ENCODE results near the gene AURKA.

Gene AURKA

DNA sequence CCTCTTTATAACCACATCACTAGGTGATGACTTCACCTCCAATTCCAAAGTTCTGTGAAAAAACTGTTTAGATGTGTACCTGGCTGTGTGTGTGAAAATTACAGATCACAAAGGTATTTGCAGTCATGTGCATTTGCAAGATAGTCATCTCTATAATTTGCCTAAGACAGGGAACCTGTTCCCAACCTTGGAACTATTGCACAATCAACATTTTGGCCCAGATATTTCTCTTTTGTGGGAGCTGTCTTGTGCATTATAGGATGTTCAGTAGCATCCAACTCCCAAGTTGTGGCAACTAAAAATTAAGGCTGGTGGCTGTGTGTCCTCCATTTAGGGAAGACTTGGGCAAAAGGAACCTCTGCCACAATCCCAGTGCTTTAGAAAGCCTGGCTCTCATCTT lies 67.2 kb downstream of the AURKA start:
- TF ChIP-seq, protein P1, sequence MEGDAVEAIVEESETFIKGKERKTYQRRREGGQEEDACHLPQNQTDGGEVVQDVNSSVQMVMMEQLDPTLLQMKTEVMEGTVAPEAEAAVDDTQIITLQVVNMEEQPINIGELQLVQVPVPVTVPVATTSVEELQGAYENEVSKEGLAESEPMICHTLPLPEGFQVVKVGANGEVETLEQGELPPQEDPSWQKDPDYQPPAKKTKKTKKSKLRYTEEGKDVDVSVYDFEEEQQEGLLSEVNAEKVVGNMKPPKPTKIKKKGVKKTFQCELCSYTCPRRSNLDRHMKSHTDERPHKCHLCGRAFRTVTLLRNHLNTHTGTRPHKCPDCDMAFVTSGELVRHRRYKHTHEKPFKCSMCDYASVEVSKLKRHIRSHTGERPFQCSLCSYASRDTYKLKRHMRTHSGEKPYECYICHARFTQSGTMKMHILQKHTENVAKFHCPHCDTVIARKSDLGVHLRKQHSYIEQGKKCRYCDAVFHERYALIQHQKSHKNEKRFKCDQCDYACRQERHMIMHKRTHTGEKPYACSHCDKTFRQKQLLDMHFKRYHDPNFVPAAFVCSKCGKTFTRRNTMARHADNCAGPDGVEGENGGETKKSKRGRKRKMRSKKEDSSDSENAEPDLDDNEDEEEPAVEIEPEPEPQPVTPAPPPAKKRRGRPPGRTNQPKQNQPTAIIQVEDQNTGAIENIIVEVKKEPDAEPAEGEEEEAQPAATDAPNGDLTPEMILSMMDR (IDR thresholded peaks at IDR 0.05; ENCODE audit: low read depth, low read length, missing control alignments): no peak
- in situ Hi-C loops (cut with HindIII; ENCODE audit: low sequenced_read_pairs): no loop called here
- no peak overlapping the region for H3K4me3 ChIP-seq (ENCODE audit: low read depth, low read length)
- no peak for DNase-seq (ENCODE audit: low read depth)

- no peak overlapping the region for H3K4me3 ChIP-seq (ENCODE audit: low read depth, low read length)
- TF ChIP-seq, protein P1 (IDR thresholded peaks at IDR 0.05; ENCODE audit: low read depth, low read length, missing control alignments): no peak
- in situ Hi-C loops (cut with HindIII; ENCODE audit: low sequenced_read_pairs): no loop called here
- DNase-seq (ENCODE audit: low read depth): no peak
Observed at GRCh38 chr20:56323656-56324055, 68.4 kb downstream of the AURKA start.

- in situ Hi-C loops (cut with HindIII; ENCODE audit: low sequenced_read_pairs): no loop called here
- no peak for DNase-seq (ENCODE audit: low read depth)
- no peak overlapping the region for H3K4me3 ChIP-seq (ENCODE audit: low read depth, low read length)
- TF ChIP-seq, protein P1 (IDR thresholded peaks at IDR 0.05; ENCODE audit: low read depth, low read length, missing control alignments): no peak
Observed at GRCh38 chr20:56323206-56323605, 68.8 kb downstream of the AURKA start.

- DNase-seq (ENCODE audit: low read depth): no peak
- H3K4me3 ChIP-seq (ENCODE audit: low read depth, low read length): no peak overlapping the region
- TF ChIP-seq, protein P1 (IDR thresholded peaks at IDR 0.05; ENCODE audit: low read depth, low read length, missing control alignments): no peak
- in situ Hi-C loops (cut with HindIII; ENCODE audit: low sequenced_read_pairs): no loop called here
Observed at GRCh38 chr20:56322681-56323080, 69.3 kb downstream of the AURKA start.

All from astrocyte of the cerebellum (primary cell).